DMS153 treated with DMSO at 0.1 percent for 48 hours (cell line): ENCODE measurements around the gene TIMM22.

Experiments
- DNase-seq: peaks from one replicate; lab custom pipeline; 2025; ENCODE audit not compliant: unreplicated experiment; lab: John Stamatoyannopoulos, UW

TIMM22 gene

DNA sequence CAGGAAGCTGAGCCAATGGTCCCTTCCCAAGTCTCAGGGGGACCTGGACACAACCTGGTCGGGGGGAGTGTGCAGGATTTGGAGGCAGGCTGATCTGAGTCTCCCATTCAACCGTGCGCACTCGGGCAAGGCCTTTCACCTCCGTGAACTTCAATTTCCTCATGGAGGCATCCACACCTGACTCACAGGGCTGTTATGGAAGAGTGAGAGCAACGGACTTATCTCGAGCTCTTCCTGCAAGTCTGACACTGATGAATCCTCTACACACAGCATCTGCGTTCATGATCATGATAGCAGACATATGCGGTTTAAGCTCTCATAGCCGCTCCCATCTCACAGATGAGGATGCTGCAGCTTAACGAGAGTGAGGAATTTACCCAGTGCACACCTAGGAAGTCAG, 21.6 kb downstream of the TIMM22 start:
- DNase-seq: no peak

DNA sequence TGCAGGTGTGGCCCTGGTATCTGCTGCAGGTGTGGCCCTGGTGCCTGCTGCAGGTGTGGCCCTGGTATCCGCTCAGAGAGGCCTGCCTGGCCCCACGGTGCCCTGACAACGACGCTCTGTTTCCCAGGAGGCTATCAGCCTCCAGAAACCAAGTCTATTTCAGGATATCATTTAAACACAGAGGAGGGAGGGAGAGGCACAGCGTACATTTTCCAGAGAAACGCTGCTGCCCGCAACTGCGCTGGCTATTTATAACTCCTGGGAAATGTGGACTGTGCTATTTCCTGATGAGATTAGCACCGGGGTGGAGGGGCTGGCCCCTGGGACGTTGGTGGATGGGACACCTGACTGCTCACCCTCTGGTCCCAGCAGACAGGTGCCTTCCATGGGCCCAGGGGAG, 22.5 kb downstream of the TIMM22 start:
- no peak for DNase-seq

DNA sequence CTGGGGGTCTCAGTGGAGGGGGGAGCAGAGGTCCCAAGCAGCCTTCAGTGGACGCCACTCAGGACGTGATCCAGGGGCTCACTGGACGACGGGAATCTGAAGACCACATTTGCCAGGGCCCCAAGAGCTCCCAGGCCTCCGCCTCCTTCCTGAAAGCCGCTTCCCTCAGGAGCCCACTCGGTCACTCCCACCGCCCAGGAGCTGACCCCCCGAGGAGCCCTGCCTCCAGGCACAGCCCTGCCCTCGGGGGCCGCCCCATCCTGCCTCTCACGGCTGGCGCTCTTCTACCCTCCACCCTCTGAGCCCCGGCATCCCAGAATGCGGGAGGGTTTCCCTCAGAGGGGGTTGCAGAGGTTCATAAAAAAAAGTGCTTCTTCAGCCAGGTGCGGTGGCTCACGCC, 24.2 kb downstream of the TIMM22 start:
- DNase-seq: no peak

DNA sequence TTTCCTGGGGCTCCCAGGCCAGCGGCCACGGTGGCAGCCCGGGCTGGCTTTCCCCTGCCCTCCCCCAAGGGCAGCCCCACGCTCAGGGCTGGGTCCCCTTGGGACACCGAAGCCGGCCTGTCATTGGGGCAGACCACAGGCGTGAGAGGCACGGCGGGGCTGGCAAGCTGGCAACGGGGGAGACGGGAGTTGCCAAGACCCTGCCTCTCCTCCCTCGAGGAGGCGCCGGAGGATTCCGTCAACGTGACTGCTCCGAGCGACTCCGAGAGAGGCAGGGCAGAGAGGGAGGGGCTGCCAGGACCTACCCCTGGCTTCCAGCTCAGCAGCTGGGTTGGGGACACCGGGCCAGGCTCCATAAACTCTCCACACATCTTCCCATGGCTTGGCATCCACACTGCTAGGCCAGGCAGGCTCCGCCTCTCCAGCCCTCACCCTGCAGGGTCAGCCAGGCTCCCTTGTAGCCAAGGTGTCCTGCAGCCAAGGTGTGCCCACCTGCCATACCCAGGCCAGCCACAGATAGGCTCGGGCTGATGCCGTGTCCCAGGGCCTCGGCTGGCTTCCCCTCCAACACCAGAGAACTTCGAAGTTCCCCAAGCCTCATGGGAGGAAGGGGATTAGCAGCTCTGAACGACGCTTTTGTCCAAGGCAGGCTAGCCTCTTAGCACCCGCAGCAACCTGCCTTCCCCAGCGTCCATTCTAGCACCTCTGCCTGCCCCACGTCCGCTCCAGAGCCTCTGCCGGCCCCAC, 25.5 kb downstream of the TIMM22 start:
- no peak for DNase-seq

DNA sequence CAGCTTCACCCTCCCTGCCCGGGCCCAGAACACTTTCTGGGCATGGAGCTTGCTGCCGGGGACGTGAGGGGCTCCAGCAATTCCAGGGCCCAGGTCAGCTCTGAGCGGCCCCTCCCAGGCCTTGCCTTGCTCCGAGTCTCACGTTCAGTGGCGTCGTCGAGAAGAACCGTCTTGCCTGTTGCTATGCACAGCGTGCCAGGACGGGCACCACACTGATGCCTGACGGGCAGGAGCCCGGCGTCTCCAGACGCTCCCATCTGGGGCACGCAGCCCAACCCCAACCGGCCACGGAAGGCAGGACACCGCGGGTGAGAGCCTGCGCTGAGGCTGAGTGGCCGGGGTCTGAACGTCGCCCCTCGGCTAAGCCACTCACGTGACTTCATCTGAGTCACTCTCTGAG, 27.1 kb downstream of the TIMM22 start:
- DNase-seq: no peak

DNA sequence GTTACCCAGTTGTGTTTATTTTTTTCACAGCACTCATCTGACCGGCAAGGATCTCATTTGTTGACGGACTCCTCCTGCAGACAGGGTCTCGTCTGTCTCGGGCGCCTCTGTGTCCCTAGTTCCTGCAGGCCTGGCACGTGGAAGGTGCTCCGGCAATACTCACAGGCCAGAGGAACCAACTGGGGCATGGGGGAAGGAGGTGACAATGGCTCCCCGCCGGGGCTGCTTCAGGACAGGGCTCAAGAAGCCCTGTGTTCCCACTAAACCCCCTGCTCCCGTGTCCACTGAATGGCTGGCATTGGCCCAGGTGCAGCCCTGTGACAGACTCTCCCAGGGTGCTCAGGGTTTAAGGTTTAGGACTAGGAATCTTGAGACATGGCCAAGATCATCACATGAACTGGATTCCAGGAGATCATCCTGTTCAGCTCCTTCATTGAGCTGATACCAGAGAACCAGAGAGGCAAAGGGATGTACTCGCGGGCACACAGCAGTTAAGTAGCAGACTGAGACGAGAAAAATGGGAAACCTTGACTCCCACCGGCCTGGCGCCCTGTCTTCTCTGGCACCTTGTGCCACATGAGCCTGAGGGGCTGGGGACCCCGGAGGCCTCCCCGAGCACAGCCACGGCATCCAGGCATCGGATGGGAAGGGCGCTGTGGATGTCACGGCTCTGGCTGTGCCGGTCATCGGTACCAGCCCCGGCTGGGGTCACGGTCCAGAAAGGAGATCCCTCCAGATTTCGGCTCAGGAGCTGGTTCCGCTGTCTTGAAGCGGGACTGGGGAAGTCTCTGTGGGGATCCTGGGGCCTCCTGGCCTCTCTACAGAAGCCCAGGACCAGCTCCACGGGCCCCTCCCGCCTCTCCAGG, 29.0 kb downstream of the TIMM22 start:
- DNase-seq: no peak

DNA sequence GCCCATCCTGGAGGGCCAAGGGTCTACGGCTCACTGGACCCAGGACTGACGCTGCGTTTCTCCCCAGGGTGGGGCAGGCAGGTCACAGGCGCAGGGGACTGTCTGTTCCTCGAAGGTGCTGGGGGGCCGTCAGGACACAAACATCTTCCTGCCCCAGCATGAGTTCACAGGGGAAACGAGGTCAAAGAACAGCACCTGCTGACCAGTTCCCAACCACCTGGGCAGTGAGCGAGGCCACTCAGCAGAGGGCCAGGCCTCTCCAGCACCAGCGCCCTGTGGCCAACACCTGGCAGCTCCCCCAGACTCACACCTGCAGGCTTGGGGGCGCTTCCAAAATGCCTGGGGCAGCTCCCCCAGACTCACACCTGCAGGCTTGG, 29.7 kb downstream of the TIMM22 start:
- no peak for DNase-seq

DNA sequence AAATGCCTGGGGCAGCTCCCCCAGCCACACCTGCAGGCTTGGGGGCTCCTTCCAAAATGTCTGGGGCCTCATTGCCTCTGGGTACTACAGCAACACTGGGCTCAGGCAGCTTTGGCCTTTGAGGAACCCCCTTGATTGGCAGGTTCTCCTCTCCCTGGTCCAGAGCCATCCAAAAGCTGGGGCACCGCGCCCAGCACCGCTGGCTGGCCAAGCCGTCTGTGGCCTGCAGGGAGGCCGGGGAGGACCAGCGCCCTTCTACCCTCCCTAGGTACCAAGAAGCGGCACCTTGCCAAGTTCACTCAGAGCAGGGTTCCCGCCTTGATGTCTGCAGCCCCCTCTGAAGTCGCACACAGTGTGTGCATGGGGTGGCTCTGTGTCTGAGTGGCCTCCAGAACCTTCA, 30.1 kb downstream of the TIMM22 start:
- no peak for DNase-seq

DNA sequence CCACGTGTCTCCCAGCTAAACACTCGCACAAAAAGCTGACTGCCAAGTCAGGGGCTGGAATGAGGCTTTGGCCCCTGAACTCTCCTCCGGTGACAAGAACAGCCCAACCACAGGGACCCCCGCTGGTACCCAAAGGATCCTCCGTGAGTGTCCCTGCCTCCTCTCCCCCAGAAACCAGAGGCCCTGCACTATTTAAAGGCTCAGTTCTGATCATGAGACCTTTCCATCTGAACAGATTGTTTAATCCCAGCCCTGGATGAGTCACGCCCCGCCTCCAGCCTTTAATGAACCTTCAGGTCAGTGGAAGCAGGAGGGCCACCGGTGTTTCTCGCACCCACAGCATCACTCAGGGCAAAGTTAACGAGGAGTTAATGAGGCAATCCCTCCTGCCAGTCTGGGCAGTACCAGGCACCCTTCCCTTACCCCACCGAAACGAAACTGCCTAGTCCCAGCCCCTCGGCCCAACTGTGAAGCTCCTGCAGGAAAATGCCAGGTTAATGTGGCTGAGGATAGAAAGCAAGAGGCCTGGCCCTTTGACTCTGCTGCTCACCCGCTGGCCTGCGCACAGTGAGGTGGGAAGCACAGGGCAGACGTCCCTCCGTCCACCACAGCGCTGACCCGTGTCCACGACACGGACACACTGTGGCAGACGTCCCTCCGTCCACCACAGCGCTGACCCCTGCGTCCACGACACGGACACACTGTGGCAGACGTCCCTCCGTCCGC, 32.4 kb downstream of the TIMM22 start:
- no peak for DNase-seq

DNA sequence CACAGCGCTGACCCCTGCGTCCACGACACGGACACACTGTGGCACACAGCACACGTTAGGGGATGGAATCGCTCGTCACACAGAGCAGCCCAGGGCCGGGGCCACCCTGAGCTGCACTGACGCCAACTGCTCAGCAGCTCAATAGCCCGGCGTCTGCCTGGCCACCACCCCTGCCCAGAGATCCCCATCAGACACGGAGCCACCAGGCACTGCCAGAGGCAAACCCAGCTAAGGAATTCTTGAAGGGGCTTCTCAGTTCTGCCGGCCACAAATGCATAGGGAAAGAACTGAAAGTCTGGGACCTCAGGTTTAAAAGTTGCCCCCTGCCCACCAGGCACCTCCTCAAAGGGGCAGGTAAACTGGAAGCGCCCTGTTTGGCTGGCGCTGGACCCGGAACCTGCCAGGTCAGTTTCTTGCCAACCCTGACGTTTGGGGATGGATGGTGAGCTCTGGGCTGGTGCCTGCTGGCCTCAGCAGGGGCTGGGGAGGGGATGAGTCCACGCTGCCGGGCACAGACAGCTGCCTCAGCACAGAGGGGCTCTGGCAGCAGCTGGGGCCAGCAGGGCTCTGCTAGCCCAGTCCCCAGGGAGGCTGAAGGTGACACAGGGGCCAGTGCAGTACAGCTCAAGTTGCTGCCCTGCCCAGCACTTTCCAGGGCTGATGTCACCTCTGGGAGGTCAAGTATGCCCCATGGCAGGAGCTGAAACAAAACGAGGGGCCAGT, 33.2 kb downstream of the TIMM22 start:
- DNase-seq: no peak

DNA sequence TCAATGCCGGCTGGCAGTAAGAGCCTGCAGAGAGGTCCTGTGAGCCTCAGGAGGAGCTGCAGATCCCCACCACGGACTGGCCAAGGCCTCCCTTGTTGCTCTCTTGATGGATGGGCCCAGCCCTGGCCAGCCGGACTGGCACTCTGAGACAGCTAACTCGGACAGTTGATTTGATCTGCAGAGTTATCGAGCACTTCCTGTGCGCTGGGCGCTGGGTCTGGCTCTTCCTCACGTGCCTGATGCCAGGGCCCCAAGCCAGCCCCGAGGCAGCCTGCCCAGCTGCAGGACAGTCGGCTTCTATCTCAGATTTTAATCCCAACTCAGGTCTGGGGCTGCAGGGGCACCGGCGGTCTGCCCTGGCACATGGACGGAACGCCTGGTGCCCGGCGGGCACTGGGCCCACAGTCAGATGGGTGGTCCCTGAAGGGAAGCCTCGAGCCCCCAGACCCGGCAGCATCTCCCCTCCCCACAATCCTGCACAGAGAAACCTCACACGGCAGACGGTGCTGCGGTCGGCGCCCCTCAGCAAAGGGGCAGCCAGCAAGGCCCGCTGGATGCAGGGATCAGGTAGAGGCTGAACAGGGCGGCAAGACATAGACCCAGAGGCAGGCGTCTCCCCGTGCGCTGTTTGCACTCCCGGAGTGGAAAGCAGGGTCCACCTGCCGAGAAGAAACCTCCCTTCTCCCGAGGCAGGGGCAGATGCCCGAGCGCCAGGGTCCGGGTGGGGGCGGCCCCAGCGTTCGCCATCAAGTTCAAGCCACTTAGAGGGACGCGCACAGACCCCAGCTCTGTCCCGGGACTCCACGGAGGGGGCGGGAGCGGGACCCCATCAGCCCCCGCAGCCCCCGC, 34.0 kb downstream of the TIMM22 start:
- DNase-seq: no peak

DNA sequence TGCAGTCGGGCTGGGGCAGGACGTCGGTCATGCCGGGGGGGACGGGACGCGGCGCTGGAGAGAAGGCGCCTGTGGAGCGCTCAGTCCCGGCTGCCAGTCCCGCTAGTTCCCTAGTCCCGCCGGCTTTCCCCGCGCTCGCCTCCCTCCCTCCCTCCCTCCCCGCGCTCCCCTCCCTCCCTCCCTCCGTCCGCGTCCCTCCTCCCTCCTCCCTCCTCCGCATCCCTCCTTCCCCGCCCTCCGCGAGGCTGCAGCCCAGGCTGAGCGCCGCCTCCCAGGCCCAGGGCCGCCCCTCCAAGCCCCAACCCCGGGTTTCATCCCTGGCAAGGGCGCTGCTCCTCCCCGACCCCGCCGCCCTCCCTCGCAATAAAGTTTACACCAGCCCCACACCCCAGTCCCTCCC, 34.8 kb downstream of the TIMM22 start:
- no peak for DNase-seq

DNA sequence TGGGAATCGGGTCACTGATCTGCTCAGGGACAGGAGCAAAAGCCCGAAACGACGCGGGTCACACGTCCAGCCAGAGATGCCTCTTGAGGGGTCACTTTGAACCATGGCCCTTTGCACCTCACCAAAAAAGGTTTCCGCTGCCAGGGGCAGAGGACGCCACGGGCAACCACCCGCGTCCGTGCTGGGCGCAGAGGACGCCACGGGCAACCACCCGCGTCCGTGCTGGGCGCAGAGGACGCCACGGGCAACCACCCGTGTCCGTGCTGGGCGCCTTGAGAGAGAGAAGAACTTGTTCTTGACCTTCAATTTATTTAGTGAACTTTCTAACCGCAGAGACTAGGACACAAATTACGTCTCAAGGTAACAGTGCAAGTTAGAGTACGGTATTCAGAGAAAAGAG, 35.5 kb downstream of the TIMM22 start:
- DNase-seq: no peak

DNA sequence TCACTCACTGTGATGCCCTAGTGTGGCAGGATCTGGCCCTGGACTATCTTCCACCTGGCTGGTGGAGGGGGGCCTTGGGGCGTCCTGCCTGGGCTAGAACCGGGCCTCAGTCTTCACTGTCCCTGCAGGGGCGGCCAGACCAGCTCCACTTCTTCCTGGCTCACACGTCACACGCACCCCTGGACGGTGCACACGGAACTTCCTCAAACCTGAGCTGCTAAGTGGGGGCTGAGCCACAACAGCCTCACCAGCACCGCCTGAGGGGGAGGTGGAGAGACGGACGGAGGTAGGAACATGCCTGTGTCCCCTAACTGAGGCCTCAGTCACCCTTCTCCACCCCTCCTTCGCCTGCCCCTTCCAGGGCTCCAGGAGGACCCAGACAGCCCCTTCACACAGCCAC, 36.6 kb downstream of the TIMM22 start:
- no peak for DNase-seq

DNA sequence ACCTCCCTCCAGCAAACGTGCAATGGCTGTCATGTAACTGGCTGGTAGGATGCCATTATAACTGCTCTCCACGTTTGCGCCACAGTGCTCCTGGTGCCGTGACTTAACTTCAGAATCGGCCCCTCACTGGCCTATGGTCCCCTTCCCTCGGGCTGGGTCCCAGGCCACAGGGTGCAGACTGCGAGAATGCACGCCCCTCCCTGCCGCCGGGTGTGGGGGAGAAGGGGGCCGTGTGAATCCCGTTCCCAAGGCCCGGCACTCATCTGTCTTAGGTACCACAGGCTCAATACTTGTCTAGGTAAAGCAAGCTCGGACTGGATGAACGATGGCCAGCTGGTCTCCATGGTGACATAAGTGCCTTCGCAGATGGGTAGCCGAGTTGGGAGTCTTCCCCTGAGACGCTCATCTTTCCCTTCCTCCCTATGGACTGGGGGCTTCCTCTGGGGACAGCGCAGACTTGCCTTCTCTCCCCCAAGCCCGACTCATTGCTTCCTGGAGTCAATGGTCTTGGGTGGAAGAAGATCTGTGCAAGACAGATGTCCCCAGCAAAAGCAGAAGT, 37.8 kb downstream of the TIMM22 start:
- DNase-seq: no peak

DNA sequence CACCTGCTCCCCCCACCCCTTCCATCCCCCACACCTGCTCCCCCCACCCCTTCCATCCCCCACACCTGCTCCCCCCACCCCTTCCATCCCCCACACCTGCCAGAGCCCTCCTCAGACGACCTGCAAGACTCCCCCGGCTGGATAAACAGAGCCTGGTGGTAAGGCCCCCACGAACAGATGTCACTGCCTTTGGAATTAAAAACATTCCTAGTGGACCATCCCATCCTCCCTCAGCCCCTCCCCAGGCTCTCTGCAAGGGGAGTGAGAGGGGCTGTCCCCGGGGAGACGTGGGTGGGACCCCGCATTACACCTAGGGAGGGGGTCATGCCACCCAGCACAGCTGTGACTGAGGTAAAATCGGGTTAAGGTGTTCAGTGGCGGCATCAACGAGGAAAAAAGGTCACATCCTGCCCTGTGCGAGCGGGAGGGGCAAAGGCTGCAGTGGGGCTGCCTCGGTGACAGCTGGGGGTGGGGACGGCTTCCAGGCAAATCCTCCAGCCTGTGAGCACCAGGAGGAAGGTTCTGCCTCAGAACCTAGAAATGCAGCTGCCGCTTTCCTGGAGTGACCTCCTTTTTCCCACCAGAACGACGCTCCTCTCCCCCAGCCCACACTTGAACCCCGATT, 38.7 kb downstream of the TIMM22 start:
- no peak for DNase-seq

DNA sequence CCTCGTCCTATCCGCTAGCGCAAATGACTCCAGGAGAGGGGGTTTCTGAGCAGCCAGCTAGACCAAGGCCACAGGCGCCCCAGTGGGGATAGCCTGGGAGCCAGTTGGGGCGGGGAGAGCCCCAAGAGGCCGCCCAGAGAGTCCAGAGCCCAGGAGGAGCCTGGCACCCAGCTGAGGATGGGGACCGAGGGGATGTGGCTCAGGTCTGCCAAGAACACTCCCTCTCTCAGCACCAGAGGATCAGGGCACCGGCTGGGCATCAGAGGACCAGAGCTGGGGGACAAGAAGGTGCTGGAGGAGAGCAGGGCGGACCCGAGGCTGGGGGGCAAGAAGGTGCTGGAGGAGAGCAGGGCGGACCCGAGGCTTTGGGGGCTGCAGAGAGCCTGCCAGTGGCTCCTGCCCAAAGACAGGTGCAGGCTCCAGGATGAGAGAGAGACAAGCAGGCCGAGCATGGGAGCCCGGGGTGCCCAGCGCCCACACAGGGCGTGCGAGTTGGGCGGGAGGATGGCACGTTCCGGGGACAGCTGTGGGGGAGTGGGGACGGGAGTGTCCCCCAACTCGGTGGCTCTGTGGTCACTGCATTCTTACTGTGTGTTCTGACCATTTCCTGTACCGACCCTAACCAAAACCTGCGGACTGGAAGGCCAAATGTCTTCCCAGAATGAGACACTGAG, 39.4 kb downstream of the TIMM22 start:
- no peak for DNase-seq

DNA sequence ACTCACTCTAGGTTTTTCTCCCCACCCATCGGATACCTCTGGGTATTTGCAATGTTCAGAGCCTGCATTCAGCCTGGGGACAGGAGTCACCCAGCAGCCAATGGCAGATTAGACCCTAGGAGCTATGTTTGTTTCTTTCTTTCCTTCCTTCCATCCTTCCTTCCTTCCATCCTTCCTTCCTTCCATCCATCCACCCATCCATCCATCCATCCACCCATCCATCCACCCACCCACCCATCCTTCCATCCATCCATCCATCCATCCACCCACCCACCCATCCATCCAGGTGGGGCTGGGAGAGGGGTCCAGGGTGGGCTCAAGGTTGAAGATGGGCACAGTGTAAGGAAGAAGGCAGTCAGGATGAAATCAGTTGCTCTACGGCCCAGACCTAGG, 39.9 kb downstream of the TIMM22 start:
- no peak for DNase-seq

DNA sequence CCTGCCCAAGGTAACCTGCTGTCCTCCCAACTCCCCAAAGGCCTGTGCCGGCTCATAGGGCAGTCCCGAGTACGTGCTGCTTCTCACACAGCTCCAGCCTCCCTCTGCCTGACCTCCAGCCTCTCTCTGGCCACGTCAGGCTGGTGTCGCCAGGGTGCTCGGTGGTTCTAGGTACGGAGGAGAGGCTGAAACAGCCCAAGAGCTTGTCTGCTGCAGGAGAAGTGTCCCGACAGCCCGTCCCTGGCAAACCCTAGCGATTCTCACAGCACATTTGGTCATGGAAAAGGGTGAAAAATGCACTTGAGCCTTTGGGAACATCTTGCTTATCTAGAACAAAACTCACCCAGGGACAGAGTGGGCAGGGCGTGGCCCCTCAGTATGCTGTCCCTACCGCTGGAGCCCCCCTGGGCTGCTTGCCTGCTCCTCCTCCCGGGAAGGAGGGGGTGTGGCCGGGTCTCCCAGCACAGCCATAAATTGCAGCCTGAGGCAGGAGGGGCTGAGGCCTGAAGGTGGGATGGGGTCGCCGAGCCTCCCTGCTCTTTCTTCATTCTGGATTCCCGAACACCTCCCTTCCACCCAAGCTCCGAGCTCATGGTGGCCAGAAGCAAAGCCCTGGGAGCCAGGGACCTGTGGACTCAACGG, 40.4 kb downstream of the TIMM22 start:
- no peak for DNase-seq
